GM18505 (cell line): ENCODE results near the gene STIP1.

Source experiments
- ATAC-seq: cut with Tn5 transposase; IDR thresholded peaks from one replicate; pipeline ENCODE4 v1.9.1; 2021; ENCODE audit not compliant: unreplicated experiment
- POLR2A ChIP-seq: IDR thresholded peaks from 4 replicates; pipeline ENCODE4 v1.6.1; 2011; ENCODE audit warnings: borderline replicate concordance; ENCODE audit not compliant: insufficient read depth, insufficient read length; ENCODE audit errors: extremely low read depth

STIP1 gene

GRCh38 chr11:64185693-64186491 is at the start of gene STIP1:
STIP1 (plus strand) TSS chr11:64186171; CDS start chr11:64186262, 91 bp downstream.
- peak; percentile 33 for TF ChIP-seq POLR2A
- peak; percentile 80 for ATAC-seq

- no peak for ATAC-seq
- TF ChIP-seq POLR2A: no peak
These were observed 49.1 kb upstream of the STIP1 start for GRCh38 chr11:64136765-64137441.

DNA sequence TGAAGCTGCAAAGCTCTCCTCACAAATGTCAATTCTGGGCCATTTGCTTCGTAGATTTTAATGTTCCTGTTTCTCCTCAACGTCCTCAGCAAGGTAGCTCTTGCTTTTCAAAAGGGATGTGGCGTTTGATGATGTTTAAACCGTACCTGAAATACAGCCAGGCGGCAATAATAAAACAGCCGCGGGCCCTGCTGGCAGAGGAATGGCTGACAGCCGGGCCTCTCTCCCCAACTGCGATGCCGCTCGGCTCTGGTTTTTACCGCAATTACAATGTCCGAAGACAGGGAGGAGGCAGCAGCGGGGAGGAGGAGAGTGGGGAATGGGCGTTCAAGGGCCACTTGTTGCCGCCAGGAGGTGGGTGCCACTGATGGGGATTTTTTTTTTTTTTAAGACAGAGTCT is 47.6 kb upstream of the STIP1 start:
- no peak for ATAC-seq
- no peak for TF ChIP-seq POLR2A

GRCh38 chr11:64139049-64139448 is 46.9 kb upstream of the STIP1 start:
- TF ChIP-seq POLR2A: no peak
- ATAC-seq: no peak

DNA sequence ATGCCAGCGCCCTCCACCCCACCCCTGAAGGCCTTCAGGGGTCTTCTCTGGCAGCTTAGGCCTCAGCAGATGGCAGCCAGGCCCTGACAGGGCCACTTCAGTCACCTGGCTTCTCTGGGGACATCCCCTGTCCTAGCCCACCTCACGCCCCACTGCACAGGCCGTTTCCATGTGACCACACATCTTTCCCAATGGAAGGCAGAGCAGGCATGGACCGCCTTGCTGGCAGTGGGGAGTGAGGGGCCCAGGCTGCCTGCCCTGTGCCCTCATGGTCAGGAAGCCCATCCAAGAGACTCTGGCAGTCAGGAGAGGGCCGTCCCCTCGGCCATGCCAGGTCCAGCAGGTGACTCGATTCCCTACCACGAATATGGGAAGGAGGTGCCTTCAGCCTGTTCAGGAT is 45.9 kb upstream of the STIP1 start:
- ATAC-seq: no peak
- no peak for TF ChIP-seq POLR2A

- ATAC-seq: no peak
These were observed 44.7 kb upstream of the STIP1 start for GRCh38 chr11:64141081-64141783.

GRCh38 chr11:64144587-64145472 is 41.1 kb upstream of the STIP1 start:
- no peak for ATAC-seq
- TF ChIP-seq POLR2A: no peak

More at GRCh38 chr11:64141081-64141783, 44.7 kb upstream of the STIP1 start:
- TF ChIP-seq POLR2A: no peak

- TF ChIP-seq POLR2A: no peak
- ATAC-seq: no peak
These were observed 39.7 kb upstream of the STIP1 start for GRCh38 chr11:64146036-64146955.

DNA sequence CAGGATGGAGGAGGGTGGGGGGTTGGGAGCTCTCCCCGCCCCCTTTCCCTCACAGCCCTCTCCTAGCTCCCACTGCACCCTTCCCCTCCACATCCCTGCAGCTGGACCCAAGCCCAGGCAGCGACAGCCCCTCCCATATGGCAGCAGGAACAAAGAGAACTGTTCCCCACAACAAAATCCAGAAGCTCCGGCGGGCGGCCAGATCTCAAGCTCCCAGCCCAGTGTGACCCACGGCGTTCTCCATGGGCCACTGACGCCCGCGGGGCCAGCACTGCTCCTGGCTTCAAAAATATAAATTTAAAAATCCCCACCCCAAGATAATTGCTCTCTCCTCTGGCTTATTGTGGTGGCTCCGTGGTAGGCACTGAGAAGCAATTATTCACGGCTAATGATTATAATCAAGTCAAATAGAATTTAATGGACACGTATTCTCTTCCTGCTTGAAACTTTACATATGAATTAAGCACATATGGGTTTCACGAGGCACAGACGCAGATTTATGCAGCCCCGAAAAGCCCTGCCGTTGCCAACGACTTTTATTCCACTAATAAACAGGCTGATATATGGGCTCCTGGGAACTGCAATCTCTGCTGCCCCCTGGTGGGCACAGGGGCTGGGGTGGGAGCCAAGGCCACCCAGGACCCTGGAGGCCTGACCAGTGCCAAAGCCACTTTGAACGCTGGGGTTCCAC is 37.6 kb upstream of the STIP1 start:
- no peak for TF ChIP-seq POLR2A
- ATAC-seq: no peak

GRCh38 chr11:64148917-64149617 is 36.9 kb upstream of the STIP1 start:
- no peak for TF ChIP-seq POLR2A
- ATAC-seq: no peak

GRCh38 chr11:64150051-64150450 is 35.9 kb upstream of the STIP1 start:
- no peak for ATAC-seq

More at GRCh38 chr11:64150051-64150450, 35.9 kb upstream of the STIP1 start:
- TF ChIP-seq POLR2A: no peak
